HUES64 (cell line): ENCODE data around the gene CEP70. TPM values are rescaled to one million over a fixed set of nuclear protein-coding genes. Genes with fewer than 3 reads are reported as not detected.

Source experiments
- H3K27ac ChIP-seq: 2 replicates; pipeline ENCODE4 v1.7.0; 2013; ENCODE audit warnings: low read depth, low read length, inconsistent platforms
- H3K27me3 ChIP-seq: 2 replicates; pipeline ENCODE4 v1.6.1; 2013; ENCODE audit warnings: mild to moderate bottlenecking, low read length; ENCODE audit not compliant: insufficient read depth
- H3K36me3 ChIP-seq: 2 replicates; pipeline ENCODE4 v1.6.1; 2013; ENCODE audit warnings: mild to moderate bottlenecking, low read length; ENCODE audit not compliant: insufficient read depth
- H3K4me1 ChIP-seq: 2 replicates; pipeline ENCODE4 v1.6.1; 2013; ENCODE audit warnings: mild to moderate bottlenecking, low read length, moderate library complexity; ENCODE audit not compliant: insufficient read depth
- H3K4me3 ChIP-seq: 2 replicates; pipeline ENCODE4 v1.5.1; 2013; ENCODE audit warnings: mild to moderate bottlenecking, low read length, moderate library complexity
- H3K9ac ChIP-seq: 2 replicates; pipeline ENCODE4 v1.6.1; 2013; ENCODE audit warnings: mild to moderate bottlenecking, low read depth, low read length
- H3K9me3 ChIP-seq: 2 replicates; pipeline ENCODE4 v1.6.1; 2013; ENCODE audit warnings: low read depth, low read length; ENCODE audit not compliant: insufficient read depth
- WGBS: fragments of 150-250, 120-280 bp; methylation state at CpG from one replicate; pipeline ENCODE4 v1.1.7; 2013; ENCODE audit warnings: missing lambda C conversion rate; 5-methylcytosine and 5-hydroxymethylcytosine counted together
- polyA plus RNA-seq, 2 experiments: library from polyadenylated mRNA; stranded (reverse); fragments of 50-300 nt; gene quantifications; one replicate each; pipeline ENCODE4 v1.2.3, GENCODE V29; 2013

Gene CEP70
- polyA plus RNA-seq (2013, experiment 1 of 2) = 17.8 TPM
- 31.1 TPM for polyA plus RNA-seq (2013, experiment 2 of 2)

DNA sequence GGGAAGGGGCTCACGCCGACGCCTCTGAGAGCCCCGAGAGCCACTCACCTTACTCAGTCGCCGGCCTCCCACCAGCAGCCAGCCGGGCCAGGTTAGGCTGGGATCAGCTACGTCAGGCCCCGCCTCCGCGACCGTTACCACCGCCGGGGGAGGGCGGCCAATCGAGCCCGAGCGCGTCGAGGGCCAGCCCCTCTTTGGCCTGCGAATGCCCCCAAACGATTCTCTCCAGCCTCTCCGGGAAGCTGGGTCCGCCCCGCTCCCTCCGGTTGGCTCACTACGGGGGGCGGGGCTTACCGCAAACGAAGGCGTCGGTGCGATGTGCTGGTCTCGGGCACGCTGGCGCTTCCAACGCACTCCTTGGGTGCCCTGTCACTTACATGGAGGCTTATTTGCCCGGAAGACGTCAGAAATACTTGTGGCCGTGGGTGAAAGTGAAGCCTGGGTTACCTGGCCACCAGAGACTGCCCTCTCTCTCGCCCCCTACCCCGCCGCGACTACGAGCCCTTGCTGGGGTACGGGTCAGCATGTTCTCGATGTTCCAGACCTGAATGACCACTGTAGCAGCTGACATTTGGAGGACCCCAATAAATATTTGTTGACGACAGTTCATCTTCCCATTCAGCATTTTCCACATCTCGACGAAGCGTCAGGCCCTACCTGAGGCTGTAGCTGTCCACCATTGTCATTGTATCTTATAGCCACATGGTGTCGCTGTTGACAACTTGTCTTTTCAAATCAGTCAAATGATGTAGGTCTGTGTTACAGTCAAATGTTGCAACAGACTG, at the start of gene CEP70:
CEP70 (minus strand) TSS at position 111 of the 785 bp plus-strand sequence. CDS start 21,333 bp downstream, outside the sequence.
- Histone ChIP-seq H3K27me3 (no peaks in the 10 kb centered on the region), H3K27ac (peak within 1 kb of the TSS; percentile 54; the same call in 1 of the 2 replicates), H3K4me3 (peak within 1 kb of the TSS; percentile 66), H3K9me3 (peaks cover 9% of the 10 kb centered on the region; the same call in 1 of the 2 replicates), H3K9ac (peak within 1 kb of the TSS; percentile 54), H3K36me3 (peaks cover 13% of the 10 kb centered on the region), H3K4me1 (peaks cover 7% of the 10 kb centered on the region)
- under 1% methylated on average over 52 of the region's 52 CpGs for WGBS

DNA sequence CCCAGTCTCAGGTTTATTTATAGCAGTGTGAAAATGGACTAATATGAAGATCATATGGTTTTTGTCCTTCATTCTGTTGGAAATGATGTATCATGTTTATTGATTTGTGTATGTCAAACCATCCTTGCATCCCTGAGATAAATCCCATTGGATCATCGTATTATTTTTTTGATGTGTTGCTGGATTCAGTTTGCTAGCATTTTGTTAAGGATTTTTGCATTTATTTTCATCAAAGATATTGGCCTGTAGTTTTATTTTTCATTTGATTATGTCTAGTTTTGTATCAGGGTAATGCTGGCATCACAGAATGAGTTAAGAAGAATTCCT, 48.8 kb upstream of the CEP70 start:
- no peaks in the 10 kb centered on the region for H3K27me3 ChIP-seq
- no peak overlapping the region for H3K9ac ChIP-seq
- H3K4me3 ChIP-seq = no peak overlapping the region
- 100% methylated on average over 1 of the region's 1 CpG for WGBS
- H3K27ac ChIP-seq = no peak overlapping the region
- peaks cover 43% of the 10 kb centered on the region for H3K9me3 ChIP-seq
- no peaks in the 10 kb centered on the region for H3K4me1 ChIP-seq
- H3K36me3 ChIP-seq = no peaks in the 10 kb centered on the region

DNA sequence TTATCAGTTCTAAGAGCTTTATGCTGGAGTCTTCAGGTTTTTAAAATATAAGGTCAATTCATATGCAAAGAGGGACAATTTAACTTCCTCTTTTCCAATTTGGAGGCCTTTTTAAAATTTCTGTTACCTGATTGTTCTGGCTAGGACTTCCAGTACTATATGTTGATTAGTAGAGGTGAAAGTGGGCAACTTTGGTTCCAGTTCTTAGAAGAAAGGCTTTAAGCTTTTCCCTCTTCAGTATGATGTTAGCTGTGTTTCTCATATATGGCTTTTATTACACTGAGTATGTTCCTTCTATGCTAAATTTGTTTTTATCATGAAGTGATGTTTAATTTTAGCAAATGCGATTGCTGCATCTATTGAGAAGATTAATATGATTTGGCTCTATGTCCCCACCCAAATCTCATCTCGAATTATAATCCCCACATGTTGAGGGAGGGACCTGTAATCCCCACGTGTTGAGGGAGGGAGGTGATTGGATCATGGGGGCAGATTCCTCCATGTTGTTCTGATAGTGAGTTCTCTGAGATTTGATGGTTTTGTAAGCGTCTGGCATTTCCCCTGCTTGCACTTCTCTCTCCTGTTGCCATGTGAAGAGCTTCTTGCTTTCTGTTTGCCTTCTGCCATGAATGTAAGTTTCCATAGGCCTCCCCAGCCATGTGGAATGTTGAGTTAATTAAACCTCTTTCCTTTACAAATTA, 48.3 kb upstream of the CEP70 start:
- H3K4me1 ChIP-seq = no peaks in the 10 kb centered on the region
- H3K36me3 ChIP-seq = no peaks in the 10 kb centered on the region
- H3K4me3 ChIP-seq = no peak overlapping the region
- peaks cover 43% of the 10 kb centered on the region for H3K9me3 ChIP-seq
- H3K27ac ChIP-seq = no peak overlapping the region
- no peak overlapping the region for H3K9ac ChIP-seq
- 84% methylated on average over 3 of the region's 4 CpGs for WGBS
- no peaks in the 10 kb centered on the region for H3K27me3 ChIP-seq

DNA sequence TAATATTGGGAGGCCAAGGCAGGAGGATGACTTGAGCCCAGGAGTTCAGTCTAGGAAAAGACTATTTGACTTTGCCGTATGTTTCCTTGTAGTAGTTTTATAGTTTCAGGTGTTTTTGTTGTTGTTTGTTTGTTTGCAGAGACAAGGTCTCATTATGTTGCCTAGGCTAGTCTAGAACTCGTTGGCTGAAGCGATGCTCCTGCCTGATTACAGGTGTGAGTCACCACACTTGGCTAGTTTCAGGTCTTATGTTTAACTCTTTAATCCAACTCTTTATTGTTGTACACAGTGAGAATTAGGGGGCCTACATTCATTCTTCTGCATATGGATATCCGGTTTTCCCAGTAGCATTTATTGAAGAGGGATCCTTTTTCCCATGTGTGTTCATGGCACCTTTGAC, 46.5 kb upstream of the CEP70 start:
- 91% methylated on average over 4 of the region's 4 CpGs for WGBS
- H3K36me3 ChIP-seq = no peaks in the 10 kb centered on the region
- no peaks in the 10 kb centered on the region for H3K27me3 ChIP-seq
- no peak overlapping the region for H3K4me3 ChIP-seq
- no peak overlapping the region for H3K9ac ChIP-seq
- H3K9me3 ChIP-seq = peaks cover 31% of the 10 kb centered on the region
- no peak overlapping the region for H3K27ac ChIP-seq
- no peaks in the 10 kb centered on the region for H3K4me1 ChIP-seq

DNA sequence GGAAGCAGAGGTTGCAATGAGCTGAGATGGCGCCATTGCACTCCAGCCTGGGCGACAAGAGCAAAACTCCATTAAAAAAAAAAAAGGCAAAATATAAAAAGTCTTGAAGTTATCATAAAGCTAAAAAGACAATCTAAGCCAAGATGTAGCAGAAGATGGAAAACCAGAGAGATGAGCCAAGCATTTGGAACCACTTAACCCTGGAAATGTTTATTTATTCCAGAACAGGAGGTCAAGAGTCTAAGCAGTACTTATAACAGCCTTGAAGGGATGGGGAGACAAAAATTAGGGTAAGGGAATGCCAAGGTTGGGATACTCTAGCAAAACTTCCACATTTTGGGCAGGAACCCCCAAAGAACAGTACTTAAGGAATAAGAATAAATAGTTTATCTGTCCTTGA, 44.6 kb upstream of the CEP70 start:
- WGBS = 86% methylated on average over 1 of the region's 2 CpGs

GRCh38 chr3:138629526-138629925, 35.5 kb upstream of the CEP70 start:
- no peak overlapping the region for H3K4me3 ChIP-seq
- H3K27ac ChIP-seq = no peak overlapping the region
- H3K9me3 ChIP-seq = no peaks in the 10 kb centered on the region
- 85% methylated on average over 6 of the region's 6 CpGs for WGBS
- H3K27me3 ChIP-seq = no peaks in the 10 kb centered on the region
- no peak overlapping the region for H3K9ac ChIP-seq
- no peaks in the 10 kb centered on the region for H3K36me3 ChIP-seq
- H3K4me1 ChIP-seq = no peaks in the 10 kb centered on the region

More for the DNA sequence above, 44.6 kb upstream of the CEP70 start:
- no peaks in the 10 kb centered on the region for H3K27me3 ChIP-seq
- H3K4me3 ChIP-seq = no peak overlapping the region
- H3K9me3 ChIP-seq = peaks cover 19% of the 10 kb centered on the region
- no peaks in the 10 kb centered on the region for H3K36me3 ChIP-seq
- no peaks in the 10 kb centered on the region for H3K4me1 ChIP-seq
- no peak overlapping the region for H3K9ac ChIP-seq
- H3K27ac ChIP-seq = no peak overlapping the region

- Histone ChIP-seq H3K9me3 (no peaks in the 10 kb centered on the region), H3K27me3 (no peaks in the 10 kb centered on the region), H3K9ac (no peak overlapping the region), H3K36me3 (no peaks in the 10 kb centered on the region), H3K4me3 (no peak overlapping the region), H3K4me1 (no peaks in the 10 kb centered on the region), H3K27ac (no peak overlapping the region)
- 96% methylated on average over 3 of the region's 3 CpGs for WGBS
Observed at GRCh38 chr3:138625707-138626365, 31.8 kb upstream of the CEP70 start.

DNA sequence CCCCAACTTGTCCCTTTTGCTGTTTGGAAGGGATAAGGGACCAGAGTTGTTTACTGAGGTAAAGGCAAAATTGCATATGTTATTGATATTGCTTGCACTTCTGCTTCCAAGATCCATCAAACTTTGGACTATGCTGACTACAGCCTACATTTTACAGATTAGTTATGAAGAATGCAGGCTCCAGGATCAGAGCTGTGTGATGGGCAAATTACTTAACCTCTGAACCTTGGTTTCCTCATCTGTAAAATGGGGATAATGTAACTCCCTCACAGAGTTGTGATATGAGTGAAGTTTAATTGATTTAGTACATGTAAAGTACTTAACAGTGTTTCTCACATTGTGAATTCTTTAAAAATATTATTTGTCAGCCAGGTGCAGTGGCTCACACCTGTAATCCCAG, 30.5 kb upstream of the CEP70 start:
- H3K4me1 ChIP-seq = no peaks in the 10 kb centered on the region
- H3K4me3 ChIP-seq = no peak overlapping the region
- H3K27ac ChIP-seq = no peak overlapping the region
- H3K9me3 ChIP-seq = no peaks in the 10 kb centered on the region
- no peaks in the 10 kb centered on the region for H3K27me3 ChIP-seq
- no peaks in the 10 kb centered on the region for H3K36me3 ChIP-seq
- H3K9ac ChIP-seq = no peak overlapping the region

GRCh38 chr3:138620431-138620830, 26.4 kb upstream of the CEP70 start:
- Histone ChIP-seq H3K9ac (no peak overlapping the region), H3K36me3 (no peaks in the 10 kb centered on the region), H3K4me1 (no peaks in the 10 kb centered on the region), H3K4me3 (no peak overlapping the region), H3K27ac (no peak overlapping the region), H3K9me3 (no peaks in the 10 kb centered on the region), H3K27me3 (no peaks in the 10 kb centered on the region)
- WGBS = 94% methylated on average over 4 of the region's 4 CpGs

GRCh38 chr3:138615462-138615861, 21.4 kb upstream of the CEP70 start:
- Histone ChIP-seq H3K27me3 (no peaks in the 10 kb centered on the region), H3K4me1 (no peaks in the 10 kb centered on the region), H3K4me3 (no peak overlapping the region), H3K9ac (no peak overlapping the region), H3K27ac (no peak overlapping the region), H3K9me3 (no peaks in the 10 kb centered on the region), H3K36me3 (no peaks in the 10 kb centered on the region)
- WGBS = 80% methylated on average over 1 of the region's 1 CpG

DNA sequence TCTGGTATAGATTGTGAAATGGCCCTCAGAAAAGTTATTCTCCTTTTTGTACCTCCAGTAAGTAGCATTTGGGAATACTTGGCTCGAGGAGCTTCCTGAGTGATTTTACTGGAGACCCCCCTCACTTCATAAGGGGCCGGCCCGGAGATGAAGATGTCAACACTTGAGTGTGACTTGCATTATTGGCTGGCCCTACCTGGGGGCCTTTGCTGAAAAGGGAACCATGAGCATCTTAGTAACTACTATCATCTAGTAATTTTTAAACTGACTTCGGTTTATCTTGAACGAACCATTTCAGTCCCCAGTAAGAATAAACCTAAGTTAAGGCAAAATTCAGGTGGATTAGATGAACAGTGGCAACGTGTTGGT, 15.8 kb upstream of the CEP70 start:
- Histone ChIP-seq H3K9me3 (no peaks in the 10 kb centered on the region), H3K4me3 (peak overlapping the region; percentile 85), H3K27me3 (peaks cover 19% of the 10 kb centered on the region), H3K4me1 (peaks cover 7% of the 10 kb centered on the region), H3K27ac (no peak overlapping the region), H3K36me3 (no peaks in the 10 kb centered on the region), H3K9ac (no peak overlapping the region)
- 61% methylated on average over 6 of the region's 6 CpGs for WGBS
